Body of pancreas (tissue), 4 donors: ENCODE measurements around the gene CHST14.

Experiments
- CTCF ChIP-seq, 7 experiments: fragments of 450-650 bp in 4 of 7; fragments of 200-600 bp in 3 of 7; sonication (generic) in 3 of 7; IDR thresholded peaks; one replicate each; pipeline ENCODE4 v1.5.1; 2016 to 2019; ENCODE audit warnings: antibody characterized with exemption in 7 of 7
- POLR2A ChIP-seq, 3 donors: fragments of 450-650 bp; IDR thresholded peaks; one replicate each; pipeline ENCODE4 v1.6.1; 2016; ENCODE audit warnings: antibody characterized with exemption in 3 of 3, mild to moderate bottlenecking in 2 of 3

GRCh38 chr15:40489274-40490175 lies 18.7 kb downstream of the CHST14 start:
- TF ChIP-seq CTCF (IDR thresholded peaks at IDR 0.05): no peak
- TF ChIP-seq POLR2A (IDR thresholded peaks at IDR 0.05): no peak
